GM10266 (cell line): ENCODE measurements around the gene TTLL1.
"Not testable (repeated sequence)": the region's sequence is repeated elsewhere in the genome, so short reads cannot be mapped to it uniquely, and the experiment has no call there.

Experiments
- DNase-seq: peaks from one replicate; pipeline ENCODE4 v3.0.0; 2012; ENCODE audit errors: extremely low spot score
- TF ChIP-seq, protein P1 (sequence below): IDR thresholded peaks from 2 replicates; pipeline ENCODE4 v1.5.1; 2012; ENCODE audit warnings: mild to moderate bottlenecking, low read depth; ENCODE audit not compliant: control insufficient read depth, insufficient read depth; ENCODE audit errors: missing control alignments

The TTLL1 gene

DNA sequence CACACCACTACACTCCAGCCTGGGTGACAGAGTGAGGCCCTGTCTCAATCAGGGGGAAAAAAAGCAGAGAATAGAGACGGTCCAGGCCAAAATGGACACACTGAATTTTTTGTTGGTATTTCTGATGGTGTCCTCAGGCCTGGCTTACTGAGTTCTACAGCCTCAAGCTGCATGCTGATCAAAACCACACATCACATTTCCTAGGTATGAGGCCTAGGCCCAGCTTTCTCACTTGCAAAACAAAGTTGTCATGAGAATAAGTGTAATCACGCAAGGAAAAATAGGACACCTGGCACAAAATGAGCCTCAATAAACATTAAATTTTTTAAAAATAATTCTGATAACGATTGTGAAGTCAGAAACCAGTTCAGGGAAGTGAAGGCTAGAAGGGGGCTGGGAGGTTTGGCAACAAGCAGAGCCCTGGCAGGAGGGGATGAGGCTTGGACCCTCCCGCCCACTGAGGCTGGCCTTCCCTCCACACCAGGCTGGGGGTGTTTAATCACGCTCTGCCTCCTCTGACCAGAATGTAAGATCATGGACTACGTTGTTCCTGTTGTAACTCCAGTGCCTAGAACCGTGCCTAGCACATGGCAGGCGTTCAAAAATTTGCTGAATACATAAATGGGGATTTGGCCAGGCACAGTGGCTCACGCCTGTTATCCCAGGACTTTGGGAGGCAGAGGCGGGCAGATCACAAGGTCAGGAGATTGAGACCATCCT lies 92.4 kb downstream of the TTLL1 start:
- no peak for DNase-seq
- TF ChIP-seq, protein P1, sequence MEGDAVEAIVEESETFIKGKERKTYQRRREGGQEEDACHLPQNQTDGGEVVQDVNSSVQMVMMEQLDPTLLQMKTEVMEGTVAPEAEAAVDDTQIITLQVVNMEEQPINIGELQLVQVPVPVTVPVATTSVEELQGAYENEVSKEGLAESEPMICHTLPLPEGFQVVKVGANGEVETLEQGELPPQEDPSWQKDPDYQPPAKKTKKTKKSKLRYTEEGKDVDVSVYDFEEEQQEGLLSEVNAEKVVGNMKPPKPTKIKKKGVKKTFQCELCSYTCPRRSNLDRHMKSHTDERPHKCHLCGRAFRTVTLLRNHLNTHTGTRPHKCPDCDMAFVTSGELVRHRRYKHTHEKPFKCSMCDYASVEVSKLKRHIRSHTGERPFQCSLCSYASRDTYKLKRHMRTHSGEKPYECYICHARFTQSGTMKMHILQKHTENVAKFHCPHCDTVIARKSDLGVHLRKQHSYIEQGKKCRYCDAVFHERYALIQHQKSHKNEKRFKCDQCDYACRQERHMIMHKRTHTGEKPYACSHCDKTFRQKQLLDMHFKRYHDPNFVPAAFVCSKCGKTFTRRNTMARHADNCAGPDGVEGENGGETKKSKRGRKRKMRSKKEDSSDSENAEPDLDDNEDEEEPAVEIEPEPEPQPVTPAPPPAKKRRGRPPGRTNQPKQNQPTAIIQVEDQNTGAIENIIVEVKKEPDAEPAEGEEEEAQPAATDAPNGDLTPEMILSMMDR, result no peak

DNA sequence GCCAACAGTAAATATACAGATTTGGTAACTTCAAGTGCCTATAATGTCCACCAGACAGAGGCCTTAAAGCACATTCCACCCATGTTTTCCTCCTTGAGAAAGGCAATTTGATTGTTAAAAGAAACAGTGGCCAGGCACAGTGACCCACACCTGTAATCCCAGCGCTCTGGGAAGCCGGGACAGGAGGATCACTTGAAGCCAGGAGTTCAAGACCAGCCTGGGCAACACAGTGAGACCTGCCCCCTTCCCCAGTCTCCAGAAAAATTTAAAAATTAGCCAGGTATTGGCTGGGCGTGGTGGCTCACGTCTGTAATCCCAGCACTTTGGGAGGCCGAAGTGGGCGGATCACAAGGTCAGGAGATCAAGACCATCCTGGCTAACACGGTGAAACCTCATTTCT lies 93.5 kb downstream of the TTLL1 start:
- DNase-seq, result not testable (repeated sequence)

DNA sequence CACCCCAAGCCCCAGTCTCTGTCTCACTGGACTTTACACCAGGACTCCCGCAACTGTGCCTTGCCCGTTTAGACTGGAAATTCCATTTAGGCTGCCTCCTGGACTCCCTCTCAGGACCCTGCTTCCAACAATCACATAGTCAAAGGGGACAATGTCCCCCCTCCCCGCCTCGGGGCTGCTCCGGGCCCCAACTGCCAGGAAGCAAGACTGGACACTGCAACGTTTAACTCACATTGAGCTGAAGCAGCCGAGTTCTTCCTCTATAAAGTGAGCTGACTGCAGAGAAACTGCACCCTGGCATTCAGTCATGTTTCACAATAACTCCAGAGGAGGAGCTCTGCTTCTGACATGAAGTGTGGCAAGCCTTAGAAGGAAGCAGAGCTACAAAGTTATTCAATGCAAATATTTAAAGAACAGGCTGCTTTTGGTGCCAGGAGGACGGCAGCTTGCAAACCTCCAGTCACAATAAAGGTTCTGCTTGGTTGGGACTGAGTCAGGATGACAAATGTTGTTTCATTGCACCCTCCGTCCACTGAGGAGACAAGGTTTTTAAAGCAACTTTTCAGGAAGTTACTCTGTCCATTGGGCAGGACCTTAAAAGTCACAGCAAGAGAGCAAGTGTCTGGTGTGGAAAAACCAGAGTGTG lies 94.2 kb downstream of the TTLL1 start:
- no peak for DNase-seq
- TF ChIP-seq, protein P1, result no peak

DNA sequence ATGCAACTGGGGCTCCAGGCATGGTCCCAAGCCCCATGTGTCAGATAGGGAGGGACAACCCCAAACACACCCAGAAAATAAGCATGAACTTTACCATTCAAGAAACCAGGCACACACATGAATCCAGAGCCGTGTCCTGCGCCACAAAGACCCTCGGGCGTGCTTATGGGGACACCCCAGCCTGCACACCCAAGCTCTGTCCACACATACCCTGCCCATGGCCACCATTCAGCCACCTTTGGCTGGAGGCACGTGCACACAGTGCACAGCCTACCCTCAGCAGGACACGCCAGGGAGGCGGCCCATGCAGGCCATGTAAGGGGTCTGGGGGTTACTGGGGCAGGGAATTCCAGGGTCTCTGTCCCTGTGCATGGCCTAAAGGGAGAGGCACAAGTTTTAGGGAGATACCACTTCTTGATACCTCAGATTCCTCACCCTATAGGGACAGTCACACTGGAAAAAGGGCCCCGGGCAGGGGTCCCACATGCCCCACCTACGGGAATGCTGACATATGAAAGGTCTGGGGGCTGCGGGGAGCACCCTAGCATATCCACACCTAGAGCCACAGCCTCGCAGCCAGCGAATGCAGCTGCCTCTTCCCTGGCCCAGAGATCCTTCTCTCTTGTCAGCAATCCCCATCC lies 94.8 kb downstream of the TTLL1 start:
- TF ChIP-seq, protein P1, result no peak
- no peak for DNase-seq

DNA sequence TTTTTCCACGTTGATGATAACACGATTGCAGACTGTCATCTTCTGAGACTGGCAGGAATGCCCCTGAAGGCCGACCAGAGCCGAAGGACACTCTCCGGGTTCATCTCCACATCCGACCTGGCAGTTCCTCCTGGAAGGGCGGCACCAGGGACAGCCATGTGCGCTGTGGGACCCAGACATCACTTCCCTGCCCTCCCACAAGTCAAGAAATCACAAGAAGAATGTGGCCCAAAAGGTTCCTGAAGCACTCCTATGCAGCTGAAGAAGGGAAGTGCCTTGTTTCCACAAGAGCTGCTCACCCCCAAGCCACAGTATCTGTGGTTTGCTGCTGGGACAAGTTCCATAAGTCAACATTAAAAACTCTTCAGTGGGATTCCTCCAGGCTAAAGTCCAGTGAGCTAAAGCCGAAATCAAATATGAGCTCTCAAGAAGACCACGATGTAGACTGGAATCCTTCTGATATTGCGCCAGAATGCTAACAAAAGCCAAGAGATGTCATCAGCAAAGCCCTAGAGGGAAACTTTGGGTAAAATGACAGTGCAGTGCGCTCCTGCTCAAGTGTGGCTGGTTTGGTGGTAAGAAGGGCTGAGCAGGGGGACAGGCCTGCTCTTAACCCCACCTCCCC lies 95.4 kb downstream of the TTLL1 start:
- TF ChIP-seq, protein P1, result no peak
- no peak for DNase-seq

DNA sequence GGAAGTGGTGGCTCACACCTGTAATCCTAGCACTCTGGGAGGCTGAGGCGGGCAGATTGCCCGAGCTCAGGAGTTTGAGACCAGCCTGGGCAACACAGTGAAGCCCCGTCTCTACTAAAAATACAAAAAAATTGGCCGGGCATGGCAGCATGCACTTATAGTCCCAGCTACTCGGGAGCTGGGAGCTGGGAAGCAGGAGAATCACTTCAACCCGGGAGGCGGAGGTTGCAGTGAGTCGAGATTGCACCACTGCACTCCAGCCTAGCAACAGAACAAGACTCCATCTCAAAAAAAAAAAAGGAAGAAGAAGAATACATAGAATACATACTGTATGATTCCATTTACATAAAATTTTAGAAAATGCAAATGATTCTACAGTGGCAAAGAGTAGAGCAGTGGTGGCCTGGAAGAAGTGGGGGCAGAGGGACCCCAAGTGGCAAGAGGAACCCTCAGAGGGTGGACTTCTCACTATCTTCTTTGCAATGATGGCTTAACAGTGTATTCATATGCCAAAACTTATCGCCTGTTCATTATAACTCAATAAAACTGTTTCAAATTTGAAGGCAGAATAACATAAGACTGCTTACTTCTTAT lies 96.2 kb downstream of the TTLL1 start:
- DNase-seq, result no peak
- TF ChIP-seq, protein P1, result no peak

DNA sequence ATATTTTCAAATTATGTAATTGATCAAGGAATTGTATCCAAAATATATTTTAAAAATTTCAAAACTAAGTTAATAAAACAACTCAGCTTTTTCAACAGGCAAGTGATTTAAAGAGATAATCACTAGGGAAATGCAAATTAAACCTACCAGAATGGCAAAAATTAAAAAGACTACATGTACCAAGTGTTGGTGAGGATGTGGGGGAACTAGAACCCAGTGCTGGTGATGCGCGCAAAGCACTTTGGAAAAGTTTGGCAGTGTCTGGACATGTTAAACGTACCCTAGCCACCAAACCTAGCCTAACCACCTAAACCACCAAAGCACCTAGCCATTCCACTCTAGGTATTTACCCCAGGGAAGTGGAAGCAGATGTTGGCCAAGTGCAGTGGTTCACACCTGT lies 97.1 kb downstream of the TTLL1 start:
- DNase-seq, result no peak
- TF ChIP-seq, protein P1, result no peak
